HG03135 (cell line): ENCODE measurements around the gene DLG2.
"Not testable (repeated sequence)": the region's sequence is repeated elsewhere in the genome, so short reads cannot be mapped to it uniquely, and the experiment has no call there.

Source experiments
- ATAC-seq: cut with Tn5 transposase; IDR thresholded peaks from one replicate; pipeline ENCODE4 v1.9.1; 2021; ENCODE audit warnings: mild to moderate bottlenecking, moderate library complexity; ENCODE audit not compliant: unreplicated experiment

The DLG2 gene

GRCh38 chr11:85249482-85249881, 377.7 kb downstream of the DLG2 start:
- no peak for ATAC-seq

GRCh38 chr11:85247797-85248196, 379.3 kb downstream of the DLG2 start:
- no peak for ATAC-seq

GRCh38 chr11:85238906-85239305, 388.2 kb downstream of the DLG2 start:
- ATAC-seq: no peak

DNA sequence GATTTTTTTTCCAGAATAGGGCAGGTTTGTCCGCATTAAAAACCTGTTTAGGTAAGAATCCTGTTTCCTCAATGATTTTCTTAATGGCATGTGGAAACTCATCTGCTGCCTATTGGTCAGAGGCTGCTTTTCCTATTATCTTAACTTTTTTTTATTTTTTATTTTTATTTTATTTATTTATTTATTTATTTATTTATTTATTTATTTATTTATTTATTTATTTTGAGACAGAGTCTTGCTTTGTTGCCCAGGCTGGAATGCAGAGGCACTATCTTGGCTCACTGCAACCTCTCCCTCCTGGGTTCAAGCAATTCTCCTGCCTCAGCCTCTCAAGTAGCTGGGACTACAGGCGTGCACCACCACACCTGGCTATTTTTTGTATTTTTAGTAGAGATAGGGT, 389.1 kb downstream of the DLG2 start:
- not testable (repeated sequence) for ATAC-seq

GRCh38 chr11:85236211-85236610, 390.9 kb downstream of the DLG2 start:
- ATAC-seq: no peak

GRCh38 chr11:85232559-85232958, 394.6 kb downstream of the DLG2 start:
- no peak for ATAC-seq

DNA sequence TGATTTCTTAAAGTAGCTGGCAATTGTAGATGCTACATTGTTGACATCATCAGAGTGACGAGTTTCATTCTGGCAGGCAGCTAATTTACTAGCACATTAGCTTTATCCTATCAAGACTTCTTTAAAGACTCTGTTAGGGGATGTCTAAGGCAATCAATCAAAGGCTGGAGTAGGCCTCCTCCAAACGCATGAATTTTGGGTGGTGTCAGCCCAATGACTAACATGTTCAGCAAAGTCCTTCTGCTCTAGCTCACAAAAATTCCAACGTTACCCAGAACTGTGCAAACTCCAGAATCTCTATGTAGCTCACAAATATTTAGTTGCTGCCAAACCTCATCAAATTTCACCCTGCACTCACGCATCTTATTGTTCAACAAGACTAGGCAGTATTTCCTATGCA, 395.6 kb downstream of the DLG2 start:
- no peak for ATAC-seq

DNA sequence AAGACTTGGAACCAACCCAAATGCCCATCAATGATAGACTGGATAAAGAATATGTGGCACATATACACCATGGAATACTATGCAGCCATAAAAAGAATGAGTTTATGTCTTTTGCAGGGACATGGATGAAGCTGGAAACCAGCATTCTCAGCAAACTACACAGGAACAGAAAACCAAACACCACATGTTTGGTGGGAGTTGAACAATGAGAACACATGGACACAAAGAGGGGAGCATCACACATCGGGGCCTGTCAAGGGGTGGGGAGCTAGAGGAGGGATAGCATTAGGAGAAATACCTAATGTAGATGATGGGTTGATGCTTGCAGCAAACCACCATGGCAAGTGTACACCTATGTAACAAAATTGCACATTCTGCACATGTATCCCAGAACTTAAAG, 397.4 kb downstream of the DLG2 start:
- ATAC-seq: not testable (repeated sequence)

GRCh38 chr11:85196968-85197367, 430.2 kb downstream of the DLG2 start:
- ATAC-seq: no peak

DNA sequence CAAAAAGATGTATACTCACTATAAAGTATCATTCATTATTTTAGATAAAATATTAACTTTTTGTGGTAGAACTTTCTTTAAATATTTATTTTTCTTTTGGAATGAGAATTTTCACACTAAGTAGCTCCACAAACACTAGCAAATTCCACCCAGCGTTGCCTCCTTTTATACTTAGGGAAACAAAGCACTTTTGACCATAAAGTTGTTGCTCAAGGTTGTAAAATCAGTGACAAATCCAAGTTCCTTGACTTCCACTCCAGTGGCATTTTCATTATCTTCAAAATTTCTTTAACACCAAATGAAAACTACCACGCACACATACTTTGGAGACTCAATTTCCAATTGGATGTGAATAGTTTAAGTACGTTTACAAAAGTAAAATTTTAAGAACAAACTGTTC, 431.2 kb downstream of the DLG2 start:
- ATAC-seq: no peak

DNA sequence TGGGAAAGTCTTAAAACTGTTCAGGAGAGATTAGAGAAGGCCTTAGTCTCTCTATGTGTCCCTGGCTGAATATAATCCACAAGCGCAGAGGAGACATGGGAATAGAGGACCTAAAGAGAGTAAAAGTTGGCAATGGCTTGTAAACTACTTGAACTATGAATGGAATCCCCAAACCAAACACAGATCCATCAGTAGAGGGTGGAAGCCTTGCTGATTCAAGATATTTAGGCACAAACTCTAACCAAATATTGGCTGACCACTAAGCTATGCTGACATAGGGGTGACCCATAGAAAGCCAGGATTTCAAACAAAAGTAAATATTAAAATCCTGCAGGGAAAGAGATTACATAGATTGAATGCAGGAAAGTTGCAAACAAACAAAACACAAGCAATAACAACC, 439.2 kb downstream of the DLG2 start:
- no peak for ATAC-seq

DNA sequence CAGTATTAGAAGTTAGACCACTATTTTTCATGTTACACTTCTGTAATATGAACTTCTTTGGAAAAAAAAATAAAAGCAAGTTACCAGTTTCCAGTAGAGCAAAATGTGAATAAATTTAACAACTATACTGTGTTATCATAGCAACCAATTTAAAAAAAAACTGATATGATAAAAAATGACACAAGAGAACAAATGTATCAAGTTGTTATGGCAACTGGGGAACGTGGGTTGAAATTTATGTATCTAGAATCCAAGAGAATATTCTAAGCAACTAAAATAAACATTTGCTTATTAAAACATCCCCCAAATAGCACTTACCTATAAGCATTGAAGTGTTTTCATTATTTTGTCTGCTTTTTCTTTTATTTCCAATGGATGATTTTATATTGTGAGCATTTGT, 442.4 kb downstream of the DLG2 start:
- ATAC-seq: no peak

- no peak for ATAC-seq
These were observed 444.4 kb downstream of the DLG2 start for GRCh38 chr11:85182441-85183387.

- ATAC-seq: no peak
These were observed 446.6 kb downstream of the DLG2 start for GRCh38 chr11:85180528-85180927.

DNA sequence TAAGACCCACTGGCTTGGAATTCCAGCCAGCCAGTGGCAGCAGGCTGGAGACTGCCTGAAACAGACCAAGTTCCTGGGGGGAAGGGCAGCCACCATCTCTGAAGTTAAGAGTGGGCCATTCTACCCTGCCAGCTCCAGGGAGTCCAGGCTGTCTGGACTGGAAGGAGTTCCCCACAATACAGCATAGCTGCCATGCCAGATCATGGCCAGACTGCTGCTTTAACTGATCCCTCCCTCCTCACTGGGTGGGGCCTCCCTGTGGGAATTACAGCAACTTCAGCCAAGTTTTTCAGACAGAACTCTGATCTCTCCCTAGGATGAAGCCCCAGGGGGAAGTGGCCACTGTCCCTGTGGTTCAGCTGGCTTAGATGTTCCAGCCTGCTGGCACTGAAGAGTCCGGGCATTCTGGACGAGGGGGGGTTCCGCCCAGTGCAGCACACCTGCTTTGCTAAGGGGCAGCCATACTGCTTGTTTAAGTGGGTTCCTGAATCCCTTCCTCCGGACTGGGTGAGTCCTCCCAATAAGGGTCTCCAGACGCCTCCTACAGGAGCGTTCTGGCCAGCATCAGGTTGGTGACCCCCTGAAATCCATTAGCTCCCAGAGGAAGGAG, 455.4 kb downstream of the DLG2 start:
- ATAC-seq: no peak

- no peak for ATAC-seq
These were observed 457.0 kb downstream of the DLG2 start for GRCh38 chr11:85170184-85170583.

DNA sequence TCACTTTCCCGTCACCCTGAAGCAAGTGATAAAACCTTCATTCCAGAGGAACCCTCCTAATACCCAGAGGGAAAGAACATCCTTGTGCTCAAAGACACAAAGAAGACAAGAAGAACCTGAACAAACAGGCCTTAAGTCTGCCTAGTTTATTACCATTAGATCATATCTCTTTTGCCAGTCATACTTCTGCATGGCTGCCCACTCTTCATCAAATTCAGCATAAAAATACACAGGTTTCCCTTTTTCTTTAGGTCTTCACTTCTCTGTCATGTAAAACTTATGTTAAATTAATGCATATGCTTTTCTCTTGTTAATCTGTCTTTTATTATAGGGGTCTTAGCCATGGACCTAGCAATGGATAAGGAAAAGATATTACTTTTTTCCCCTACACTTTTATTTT, 459.7 kb downstream of the DLG2 start:
- ATAC-seq: no peak

- no peak for ATAC-seq
These were observed 460.1 kb downstream of the DLG2 start for GRCh38 chr11:85167038-85167437.

DNA sequence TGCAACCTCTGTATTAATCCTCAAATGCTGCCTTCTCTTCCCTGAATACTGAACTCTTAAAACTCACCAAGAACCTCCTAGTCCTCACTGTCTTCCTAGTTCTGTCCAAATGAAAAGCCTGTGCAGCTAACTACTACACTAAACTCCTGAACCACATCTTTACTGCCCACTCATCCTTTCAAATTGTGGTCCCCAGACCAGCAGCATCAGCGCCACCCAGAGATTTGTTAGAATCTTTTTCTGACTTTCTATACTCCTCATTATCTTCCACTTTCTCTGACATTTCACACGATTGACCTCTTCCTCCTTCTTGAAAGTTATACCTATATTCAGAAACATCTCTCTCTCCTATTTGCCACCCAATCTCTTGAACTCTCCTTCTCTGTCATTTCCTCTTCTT, 461.3 kb downstream of the DLG2 start:
- ATAC-seq: no peak

DNA sequence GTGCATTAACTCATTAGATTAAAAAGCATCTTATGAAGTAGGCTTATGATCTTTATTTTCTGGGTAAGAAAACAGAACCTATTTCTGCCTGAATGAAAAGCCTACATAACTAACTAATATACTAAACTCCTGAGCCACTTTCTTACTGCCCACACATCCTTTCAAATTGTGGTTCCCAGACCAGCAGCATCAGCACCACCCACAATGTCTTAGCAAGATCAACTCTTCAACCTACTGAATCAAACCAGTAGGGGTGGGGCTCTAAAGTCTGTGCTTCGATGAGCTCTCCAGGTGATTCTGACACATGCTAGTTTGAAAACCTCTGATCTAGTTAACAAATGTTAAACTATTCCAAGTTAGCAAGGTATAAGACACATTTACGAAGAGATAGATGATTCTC, 462.4 kb downstream of the DLG2 start:
- ATAC-seq: no peak

- no peak for ATAC-seq
These were observed 472.9 kb downstream of the DLG2 start for GRCh38 chr11:85154294-85154693.

DNA sequence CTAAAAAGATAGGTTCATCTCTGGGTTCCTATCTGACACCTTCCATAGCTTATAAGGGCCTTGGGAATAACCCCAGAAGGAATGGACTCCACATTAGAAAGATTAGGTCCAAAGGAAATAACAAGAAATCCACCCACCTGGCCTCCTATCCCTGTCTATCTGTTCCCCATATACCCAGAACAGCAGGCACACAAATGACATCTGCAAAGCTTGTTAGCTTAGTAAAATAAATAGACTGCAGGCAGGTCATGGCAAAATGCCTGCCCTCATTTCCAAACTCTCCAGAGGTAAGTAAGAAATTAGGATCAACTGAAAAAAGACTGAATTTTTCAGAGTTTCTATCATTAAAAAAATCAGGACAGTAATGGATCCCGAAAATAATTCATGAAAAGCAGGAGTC, 489.5 kb downstream of the DLG2 start:
- no peak for ATAC-seq
